GM18511 (cell line): ENCODE data around the gene RHBDD1.

Experiments used
- ATAC-seq: cut with Tn5 transposase; IDR thresholded peaks from one replicate; pipeline ENCODE4 v1.9.1; 2021; ENCODE audit warnings: mild to moderate bottlenecking, moderate library complexity; ENCODE audit not compliant: unreplicated experiment

RHBDD1 gene

DNA sequence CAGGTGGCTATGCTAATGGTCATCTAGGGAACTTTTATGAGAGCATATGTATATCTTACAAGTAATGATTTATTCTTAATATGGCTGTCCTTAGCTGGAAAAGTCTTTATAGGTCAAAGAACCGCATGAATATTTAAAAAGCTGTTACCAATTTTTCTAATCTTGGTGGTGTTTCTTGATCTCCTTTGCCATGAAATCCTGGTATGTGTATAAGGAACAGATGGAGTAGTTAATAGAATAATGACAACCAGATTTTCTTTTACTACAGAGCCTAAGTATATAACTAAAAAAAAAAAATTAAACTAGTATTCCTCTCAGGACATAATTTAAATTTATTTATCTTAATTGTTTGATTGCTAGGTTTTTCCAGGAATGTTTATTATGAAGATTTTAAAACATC is 74.5 kb downstream of the RHBDD1 start:
- ATAC-seq, result no peak

DNA sequence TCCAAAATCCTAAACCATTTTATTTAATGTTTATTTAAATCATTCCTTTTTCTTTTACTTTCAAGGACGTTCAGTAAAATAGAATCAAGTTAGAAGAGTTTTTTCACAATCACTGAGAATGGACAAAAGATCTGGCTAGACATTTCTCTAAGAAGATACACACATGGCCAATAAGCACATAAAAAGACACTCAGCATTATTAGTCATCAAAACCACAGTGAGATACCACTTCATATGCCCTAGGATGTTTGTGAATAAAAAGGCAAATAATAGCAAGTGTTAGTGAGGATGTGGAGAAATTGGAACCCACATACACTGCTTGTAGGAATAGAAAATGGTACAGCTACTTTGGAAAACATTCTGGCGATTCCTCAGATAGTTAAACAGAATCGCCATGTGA is 76.1 kb downstream of the RHBDD1 start:
- no peak for ATAC-seq

DNA sequence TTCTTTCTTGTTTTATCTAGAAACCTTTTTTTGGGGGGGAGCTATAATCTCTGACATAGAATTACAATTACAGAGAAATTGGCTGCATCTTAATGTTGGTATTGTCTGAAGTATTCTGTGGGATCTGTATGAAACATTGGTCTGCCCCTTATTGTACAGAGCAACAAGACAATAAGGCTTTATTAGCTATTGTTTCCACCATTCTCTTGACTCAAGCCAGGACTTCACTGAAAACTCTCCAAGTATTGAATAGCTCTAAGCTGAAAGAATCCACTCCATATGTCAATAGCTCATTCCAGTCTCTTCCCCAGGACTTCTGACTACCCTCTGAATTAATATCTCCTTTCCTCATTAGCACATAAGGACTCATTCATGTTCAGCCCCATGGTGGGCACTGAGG is 77.8 kb downstream of the RHBDD1 start:
- ATAC-seq, result no peak

DNA sequence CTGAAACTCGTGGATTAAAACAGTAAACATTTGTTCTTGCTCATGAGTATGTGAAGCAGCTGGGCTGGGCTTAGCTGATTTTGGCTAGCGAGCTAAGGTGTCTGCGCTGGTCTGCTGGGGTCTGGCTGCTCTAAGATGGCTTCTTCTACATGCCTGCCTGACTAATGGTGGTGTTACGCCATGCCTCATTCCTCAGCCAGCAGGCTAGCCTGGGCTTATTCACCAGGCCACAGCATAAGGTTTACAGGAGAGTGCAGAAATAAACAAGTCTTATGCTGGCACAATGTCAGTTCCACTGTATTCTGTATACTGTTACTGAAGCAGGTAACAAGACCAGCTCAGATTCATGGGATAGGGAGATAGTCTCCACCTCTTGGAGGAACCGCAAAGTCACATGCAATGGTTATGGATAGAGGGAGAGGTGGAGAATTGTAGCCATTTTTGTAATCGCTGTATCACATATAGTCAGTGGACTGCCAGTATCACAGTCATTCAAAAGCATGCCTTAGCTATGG is 80.0 kb downstream of the RHBDD1 start:
- ATAC-seq, result peak; percentile 5

DNA sequence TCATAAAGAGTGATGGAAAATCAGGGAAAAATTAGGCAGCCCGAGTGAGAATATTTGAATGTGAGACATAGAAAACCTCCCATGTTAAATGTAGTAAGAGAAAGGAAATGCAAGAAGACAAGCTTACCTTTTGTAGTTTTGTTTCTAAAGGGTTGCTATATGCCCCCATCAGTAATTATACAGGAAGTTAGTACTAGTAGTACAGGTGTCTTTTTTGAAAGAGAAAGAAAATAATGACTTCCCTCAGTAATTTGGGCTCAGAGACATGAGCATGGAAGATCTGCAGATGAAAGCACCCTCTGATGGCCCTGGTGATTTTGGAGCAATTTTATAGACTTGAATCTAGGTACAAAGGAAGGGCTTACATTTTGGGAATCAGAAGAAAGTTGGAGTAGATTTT is 80.8 kb downstream of the RHBDD1 start:
- ATAC-seq, result peak; percentile 84

DNA sequence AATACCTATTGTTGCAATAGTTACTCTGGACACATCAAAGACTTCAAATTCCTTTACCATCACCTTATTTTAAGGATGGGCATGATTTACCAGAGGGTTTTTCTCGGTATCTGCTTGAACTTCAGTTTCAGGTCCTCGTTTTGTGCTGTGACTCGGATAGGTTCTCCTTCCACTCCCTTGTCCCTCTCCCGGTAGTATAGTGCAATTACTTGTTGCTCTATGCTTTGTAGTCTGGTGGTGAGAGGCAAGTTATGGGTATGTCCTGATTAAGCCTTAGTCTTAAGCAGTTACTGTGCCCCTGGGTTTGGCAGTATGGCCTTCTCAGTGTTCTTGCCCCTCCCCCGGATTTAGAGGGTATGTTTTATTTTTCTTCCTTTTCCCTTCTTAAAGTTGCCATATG is 96.6 kb downstream of the RHBDD1 start:
- no peak for ATAC-seq

DNA sequence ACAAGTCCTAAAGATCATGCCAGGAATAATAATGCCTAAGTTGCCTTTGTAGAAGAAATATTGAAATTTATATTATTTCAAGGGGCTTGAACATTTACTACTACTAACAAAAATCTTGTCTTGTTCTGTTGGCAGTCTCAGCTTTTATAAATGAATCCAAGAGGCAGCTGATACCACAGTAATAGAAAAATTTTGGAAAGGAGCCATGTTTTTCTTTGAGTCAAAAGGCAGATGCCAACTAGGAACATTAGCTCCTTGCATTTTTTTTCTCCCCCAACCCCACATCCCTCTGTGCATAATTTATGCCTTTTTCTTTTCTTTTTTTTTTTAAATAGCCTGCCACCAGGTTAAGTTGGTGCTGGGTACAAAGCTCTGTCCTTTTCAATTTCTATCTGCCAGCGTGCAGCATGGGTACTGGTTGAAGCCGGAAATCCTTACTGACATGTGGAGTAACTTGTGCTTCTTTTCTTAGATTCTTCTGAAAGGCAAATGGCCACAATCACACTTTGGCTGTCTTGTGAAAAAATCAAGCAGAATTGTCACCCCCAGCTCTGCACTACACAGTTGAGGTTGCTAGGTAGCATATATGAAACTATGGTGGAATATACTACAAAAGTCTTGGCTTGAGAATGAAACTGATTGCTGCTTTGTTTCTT is 98.8 kb downstream of the RHBDD1 start:
- no peak for ATAC-seq

DNA sequence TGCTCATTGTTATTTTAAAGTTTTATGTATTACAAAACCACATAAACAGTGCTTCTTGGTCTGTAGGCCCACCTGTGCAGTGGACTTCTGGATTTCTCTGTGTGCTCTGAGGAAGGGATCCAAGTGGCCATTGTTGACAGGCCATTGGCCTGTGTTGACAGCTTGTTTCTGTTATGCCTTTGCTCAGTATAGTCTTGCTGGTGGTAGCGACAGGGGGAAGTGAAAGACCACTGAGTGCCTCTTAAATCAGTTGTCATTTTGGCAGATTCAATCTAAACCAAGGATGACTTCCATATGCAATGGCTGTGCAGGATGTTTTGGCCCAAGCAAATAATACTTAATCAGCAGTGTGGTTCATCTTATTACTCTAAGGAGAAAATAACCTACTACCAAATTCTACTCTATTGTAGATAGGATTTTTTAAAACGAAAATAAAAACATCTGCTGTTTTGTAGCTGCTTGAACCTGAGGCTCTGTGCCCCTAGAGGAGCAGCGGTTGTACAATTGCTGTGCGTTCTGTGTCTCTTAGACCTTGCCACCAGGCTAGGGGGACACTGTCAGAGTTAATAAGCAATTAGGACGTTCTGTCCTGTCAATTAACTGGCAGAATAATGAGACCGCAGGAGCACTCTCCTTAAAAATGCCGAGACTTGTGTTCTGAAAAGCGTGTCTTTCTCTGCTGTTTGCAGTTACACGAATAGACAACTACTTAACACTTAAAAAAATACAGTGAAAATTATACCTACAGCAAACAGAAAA is 108.2 kb downstream of the RHBDD1 start:
- ATAC-seq, result peak; percentile 78

DNA sequence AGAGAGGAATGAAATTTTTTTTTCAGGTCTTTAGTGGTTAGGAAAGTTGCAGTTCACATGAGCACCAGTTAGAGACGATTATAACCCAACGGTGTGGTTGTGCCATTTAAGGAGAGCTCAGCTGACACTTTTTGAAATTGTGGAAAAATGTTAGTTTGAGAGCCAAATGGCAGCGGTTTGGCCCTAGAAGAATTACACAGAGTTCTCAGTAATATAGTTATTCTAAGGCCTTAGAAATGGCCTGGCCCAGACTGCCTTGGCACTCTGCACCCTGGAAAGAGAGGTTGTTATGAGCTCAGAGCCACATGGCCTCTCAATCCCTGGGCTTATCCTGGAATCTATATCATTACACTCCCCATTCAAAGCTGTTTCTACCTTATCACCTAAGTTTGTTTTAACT is 117.4 kb downstream of the RHBDD1 start:
- no peak for ATAC-seq

DNA sequence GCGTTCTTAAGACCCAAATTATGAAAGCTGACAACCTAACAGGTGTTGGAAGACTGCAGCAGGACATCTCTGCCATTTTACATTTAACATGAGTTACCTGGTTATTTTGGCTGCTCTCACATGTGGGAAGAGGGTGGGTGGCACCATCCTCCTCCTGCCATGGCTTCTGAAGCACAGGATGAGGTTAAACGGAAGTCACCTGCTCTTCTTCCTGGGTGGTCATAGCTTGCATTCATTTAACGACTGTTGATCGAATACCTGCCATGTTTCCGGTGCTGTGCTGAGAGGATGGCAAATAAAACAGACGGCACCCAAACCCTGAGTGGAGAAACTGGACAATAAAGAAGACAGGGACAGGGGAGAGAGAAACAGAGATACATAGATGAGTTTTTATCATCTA is 118.0 kb downstream of the RHBDD1 start:
- ATAC-seq, result no peak

DNA sequence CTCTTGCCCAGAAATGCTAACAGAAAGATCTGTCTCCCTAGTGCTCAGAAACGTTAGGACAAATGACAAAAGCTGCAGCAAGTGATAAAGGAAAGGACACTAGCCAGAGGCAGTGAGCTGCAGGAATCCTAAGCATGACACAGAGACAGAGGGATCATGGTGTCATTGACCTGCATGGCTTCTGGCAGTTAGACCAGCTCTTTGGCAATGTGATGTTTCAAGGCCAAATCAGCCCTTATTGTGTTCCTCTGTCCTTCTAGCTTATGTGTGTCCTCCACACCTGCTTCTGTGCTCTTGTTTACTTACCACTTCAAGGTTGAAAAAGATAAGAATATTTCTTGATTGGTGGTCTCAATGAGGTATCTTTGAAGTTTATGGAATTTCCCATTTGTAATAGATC is 120.8 kb downstream of the RHBDD1 start:
- ATAC-seq, result no peak

DNA sequence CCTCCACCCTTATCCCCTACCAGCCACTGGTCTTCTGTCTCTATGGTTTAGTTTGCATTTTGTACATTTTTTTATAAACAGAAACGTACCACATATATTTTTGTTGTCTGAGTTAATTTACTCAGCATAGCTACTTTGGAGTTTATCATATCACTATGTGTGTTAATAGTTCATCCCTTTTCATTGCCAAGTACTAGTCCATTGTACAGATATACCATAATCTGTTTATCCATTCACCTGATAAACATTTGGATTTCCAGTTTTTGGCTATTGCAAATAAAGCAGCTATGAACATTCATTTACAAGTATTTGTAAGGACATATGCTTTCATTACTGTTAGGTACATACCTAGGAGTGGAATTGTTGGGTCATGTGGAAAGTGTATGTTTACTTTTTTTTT is 123.6 kb downstream of the RHBDD1 start:
- ATAC-seq, result no peak

DNA sequence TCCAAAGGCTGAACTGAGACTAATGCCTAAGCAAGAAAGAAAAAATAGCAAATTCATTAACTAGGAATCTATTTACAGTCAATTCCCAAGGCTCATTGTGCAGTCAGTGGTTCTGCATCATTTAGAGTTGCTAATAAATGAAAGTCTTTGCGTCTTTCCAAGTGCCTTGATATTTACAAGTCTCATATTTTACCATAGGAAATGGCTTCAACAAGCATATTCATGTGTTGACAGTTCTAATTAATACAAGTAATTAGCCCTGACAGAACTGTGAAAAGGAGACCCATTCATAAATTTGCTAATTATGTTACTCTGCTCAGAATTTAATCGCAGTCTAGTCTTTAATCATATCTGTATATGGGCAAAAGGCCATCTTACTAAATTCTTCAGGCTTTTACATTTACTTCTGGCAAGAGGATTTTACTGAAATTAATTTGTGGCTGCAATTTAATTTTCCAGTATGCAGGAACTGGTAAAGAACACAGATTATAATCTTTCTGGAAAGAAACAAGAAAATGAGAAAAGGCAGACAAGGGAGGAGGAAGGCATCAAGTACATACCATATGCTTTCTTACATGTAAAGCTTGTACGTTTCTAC is 126.4 kb downstream of the RHBDD1 start:
- no peak for ATAC-seq

DNA sequence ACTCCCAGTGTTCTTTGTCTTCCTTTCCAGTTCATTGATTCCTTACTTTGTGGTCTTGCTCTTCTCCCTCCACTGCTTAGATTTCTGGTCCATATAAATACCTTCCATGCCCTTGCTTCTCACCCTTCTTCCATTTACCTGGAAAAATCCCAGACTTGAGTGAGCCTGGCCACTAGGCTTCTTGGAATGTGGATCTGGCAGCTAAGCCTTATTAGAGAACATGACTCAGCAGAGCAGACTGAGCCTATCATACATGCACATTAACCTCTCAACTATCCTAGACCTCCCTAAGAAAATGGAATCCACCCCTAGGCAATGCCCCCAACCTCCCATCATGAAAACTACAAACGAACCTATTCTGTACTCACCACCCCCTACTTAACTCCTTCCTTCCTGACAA is 127.7 kb downstream of the RHBDD1 start:
- ATAC-seq, result no peak

DNA sequence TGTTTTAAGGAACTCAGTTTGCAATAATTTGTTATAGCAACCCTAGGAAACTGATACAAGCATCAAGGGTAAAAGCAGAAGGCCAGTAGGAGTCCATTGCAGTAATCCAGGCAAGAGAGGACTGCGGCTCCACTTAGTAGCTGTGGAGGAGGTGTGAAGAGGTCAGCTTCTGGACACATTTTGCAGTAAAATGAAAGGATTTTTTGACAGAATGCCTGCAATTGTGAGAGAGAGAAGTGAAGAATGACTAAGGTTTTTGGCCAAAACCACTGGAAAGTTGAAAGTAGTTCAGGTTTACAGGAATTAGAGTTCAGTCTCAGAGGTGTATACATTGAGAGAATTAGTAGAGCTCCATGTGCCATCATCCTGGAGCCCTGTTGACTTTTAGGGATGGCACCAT is 129.5 kb downstream of the RHBDD1 start:
- ATAC-seq, result no peak

DNA sequence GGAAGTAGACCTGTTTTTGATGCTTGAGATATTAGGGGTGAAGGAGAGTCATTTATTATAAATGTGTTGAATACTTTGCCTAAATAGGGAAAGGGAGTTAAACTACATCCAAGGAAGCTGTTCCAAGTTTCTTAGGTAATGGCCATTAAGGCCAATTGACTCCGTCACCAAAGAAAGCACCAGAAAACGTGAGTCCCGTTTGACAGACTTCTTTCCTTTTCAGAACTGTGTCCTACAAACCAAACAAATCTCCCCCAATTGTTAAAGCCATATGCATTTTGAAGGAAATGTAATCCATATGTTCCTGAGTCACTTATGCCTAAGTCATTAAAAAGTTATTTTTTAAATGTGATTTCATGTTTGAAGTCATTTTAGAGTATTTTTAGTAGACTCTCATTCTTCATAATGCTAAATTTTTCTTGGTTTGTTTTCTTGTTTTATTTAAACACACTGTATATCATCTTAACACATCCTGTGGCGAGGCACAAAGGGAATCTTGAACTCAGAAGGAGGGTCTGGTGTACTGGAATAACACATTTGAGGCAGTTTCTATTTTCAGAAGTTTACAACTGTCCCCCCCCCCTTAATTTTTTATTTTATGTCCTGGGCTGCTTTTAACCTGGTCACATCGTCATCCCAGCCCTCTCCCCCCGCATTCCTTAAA is 133.7 kb downstream of the RHBDD1 start:
- ATAC-seq, result no peak

DNA sequence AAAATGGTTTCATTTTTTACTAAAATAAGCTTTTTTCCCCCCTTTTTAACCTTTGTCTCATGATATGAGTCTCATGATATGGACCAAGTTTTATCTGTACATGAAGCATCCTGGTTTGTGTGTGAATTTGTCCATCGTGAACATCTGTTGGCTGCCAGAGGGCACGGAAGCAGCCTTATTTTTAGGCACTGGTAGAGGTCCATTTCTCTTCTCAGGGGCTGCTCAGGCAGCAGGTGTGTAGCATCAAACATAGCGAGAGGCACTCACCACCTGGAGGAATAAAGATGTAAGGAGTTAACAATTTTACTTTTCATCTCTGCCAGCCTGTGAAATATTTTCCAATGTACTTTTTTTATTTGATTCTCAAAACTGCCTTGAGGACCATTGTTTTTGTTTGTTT is 134.5 kb downstream of the RHBDD1 start:
- ATAC-seq, result peak; percentile 72

DNA sequence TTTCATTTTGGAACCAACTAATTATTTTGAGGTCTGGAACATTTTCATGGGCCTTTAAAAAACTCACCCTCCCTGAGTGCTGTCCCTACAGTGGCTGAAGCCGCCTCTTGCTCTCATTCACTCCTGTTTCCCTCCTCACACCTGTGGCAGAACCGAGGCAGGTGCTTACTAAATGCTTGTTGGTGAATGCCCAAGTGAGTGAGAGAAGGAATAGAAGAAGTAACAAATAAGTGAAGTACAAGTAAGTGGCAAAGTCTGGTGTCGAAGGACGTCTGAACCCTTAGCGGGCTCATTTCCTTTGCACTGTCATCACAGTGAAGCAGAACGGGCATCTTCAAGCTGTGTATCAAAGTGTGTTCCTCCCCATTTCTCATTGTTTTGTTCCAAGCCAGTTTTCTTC is 135.2 kb downstream of the RHBDD1 start:
- ATAC-seq, result peak; percentile 56

DNA sequence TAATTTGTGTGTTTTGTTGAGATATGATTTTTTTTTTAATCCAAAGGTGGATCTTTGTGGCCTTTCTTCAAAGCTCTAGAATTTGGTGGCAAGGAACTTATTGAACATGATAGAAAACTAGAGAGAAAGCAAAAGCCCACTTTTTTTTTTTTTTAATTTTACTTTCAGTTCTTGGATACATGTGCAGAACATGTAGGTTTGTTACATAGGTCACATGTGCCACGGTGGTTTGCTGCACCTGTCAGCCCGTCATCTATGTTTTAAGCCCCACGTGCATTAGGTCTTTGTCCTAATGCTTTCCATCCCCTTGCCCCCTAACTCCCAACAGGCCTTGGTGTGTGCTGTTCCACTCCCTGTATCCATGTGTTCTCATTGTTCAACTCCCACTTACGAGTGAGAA is 135.9 kb downstream of the RHBDD1 start:
- ATAC-seq, result peak; percentile 47

DNA sequence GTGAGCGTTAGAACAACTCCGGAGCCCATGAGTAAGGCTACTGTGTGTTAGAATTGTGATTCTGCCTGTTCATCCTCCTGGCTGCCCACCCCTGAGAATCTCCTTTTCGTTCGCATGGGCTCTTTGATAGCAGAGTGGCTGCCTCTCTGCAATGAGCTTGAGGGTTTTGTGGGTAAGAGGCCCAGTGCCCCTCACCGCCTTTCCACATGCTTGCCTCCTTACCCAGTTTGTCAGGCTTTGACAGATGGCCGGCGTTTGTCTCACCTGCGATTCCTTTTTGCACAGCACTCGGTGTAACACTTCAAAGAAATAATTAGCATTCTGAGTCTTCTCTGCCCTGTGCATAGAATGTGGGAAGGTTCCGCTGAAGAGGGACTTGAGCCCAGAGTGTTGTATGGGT is 138.0 kb downstream of the RHBDD1 start:
- ATAC-seq, result no peak

DNA sequence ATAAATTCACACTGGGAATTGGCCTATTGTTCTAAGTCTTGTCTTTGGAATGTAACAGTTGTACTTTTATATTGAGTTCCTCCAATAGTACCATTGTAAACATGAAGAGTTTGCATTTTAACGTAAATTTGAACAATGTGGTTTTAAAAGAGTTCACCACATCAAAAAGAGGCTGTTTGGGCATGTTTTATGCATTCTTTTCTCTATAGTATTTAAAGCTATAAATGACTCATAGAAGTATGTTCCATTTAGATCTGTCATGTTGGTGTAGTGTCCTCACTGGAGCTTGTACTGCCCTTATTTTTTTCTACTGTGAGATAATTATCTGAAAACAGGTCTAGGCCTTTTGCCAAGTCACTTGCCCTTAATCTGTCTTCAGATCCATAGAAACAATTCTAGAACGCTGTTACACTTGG is 141.9 kb downstream of the RHBDD1 start:
- ATAC-seq, result no peak

DNA sequence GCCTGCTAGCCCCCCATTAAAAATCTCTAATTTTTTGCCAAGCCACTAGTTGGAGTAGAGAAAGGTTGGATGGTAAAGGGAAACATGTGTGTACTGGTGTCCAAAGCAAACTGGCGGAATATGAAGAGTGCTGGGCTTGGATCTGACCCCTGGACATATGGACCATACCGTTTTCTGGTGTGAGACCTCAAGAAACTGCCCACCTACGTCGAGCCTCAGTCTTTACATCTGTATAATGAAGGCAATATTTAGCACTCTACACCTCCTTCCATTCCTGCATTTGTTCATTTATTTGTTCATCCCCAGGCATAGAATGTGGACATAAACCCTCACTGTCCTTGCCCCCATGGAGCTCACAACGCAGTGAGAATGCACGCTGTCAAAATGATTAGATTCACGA is 142.4 kb downstream of the RHBDD1 start:
- no peak for ATAC-seq
